NK-92 treated with Interleukin-12 subunit alpha and Interleukin-12 subunit beta, amount 100 ng/mL, for 24 hours (cell line): Measurements from ENCODE around the gene EMP1.

Source experiments
- DNase-seq: peaks from one replicate; lab custom pipeline; 2025; lab: John Stamatoyannopoulos, UW

EMP1 gene

GRCh38 chr12:13223941-13224340, 27.4 kb downstream of the EMP1 start:
- DNase-seq = no peak

DNA sequence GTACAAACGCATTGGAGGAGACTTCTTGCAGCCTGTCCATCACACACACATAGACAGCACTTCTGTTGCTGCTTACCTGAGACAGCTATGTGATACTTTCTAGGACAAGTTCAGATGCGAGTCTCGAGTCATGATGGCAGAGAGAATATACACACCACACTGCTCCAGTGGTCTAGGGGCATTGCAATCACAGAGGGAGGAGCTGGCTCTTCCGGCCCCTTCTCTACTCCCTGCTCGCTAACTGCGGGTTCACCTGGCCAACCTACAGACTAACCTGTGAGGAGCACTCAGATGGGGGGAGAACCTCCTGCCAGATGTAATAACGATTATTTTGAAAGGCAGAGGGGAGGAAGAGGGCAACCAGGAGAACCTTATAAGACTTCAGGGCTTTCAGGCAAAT, 30.7 kb downstream of the EMP1 start:
- DNase-seq = no peak

GRCh38 chr12:13228579-13228978, 32.1 kb downstream of the EMP1 start:
- DNase-seq = no peak

DNA sequence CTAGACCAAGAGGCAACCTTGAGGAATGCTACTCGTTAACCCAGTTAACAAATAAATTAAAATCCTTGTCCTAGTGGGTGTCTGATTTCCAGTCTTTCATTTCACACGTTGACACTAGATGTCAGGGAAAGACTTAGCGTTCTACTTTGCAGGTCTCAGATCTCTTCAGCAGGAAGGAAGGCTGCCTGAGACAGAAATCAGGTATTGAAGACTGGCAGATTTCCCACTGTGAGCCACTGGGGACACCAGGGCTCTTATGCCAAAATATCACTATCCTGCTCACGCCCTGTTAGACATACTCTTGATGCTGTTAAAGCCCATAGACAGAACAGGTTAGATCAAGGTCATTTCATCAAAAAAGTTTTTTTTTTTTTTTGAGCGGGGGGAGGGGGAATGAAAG, 33.0 kb downstream of the EMP1 start:
- no peak for DNase-seq

DNA sequence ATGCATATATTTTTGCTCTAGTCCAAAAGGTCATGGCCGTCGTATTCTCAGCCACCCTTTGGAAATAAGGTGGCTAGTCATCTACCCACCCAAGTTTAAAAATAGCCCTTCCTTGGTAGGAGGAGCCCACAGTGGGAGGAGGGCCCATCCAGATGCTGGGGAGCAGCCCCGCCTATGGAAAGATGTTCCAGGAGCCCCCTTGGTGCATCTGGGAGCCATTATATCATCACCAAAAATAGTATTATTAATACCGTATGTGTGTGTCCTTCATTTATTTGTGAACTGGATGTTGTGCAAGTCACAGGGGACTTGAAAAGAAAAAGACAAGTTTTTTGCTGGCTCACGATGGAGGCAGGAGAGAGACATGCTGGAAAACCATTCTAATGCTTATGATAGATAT, 34.0 kb downstream of the EMP1 start:
- DNase-seq = no peak

DNA sequence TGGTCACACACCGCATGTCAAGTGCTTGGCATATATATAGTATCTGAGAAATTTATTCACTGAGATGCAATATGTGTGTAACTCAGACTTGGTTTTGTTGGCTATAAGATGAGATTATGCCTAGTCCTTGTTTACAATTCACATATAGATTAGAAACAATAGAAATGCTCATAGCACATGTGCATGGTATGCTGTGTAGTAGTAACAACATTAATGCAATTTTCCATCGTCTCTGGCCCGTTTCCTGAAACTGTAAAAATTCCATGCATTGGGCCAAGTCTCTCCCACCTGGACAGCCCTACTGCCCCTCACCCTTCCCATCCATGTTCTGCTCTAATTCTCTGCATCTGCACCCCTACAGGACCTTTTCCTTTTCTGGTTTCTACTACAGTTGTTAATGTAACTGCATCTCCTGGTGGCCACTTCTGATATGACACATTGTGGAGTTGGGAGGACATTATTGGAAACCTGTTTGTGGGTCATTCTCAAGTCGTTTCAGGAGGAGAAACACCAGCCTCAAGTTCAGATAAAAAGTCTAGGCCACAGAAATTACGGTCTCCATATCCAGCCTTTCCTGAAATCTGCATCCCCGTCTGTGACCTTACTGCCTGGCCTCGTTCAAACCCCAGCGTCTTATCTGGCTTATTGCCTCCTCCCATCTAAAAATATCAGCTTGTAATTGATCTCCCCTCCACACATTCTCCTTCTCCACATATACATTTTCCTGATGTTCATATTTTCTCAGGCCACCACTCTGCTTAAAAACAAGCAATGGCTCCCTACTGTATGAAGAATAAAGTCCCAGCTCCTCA, 37.5 kb downstream of the EMP1 start:
- no peak for DNase-seq

- no peak for DNase-seq
Measured at GRCh38 chr12:13238204-13238603, 41.7 kb downstream of the EMP1 start.

GRCh38 chr12:13241833-13242488, 45.4 kb downstream of the EMP1 start:
- no peak for DNase-seq

- DNase-seq = no peak
Measured at GRCh38 chr12:13242936-13243335, 46.4 kb downstream of the EMP1 start.

DNA sequence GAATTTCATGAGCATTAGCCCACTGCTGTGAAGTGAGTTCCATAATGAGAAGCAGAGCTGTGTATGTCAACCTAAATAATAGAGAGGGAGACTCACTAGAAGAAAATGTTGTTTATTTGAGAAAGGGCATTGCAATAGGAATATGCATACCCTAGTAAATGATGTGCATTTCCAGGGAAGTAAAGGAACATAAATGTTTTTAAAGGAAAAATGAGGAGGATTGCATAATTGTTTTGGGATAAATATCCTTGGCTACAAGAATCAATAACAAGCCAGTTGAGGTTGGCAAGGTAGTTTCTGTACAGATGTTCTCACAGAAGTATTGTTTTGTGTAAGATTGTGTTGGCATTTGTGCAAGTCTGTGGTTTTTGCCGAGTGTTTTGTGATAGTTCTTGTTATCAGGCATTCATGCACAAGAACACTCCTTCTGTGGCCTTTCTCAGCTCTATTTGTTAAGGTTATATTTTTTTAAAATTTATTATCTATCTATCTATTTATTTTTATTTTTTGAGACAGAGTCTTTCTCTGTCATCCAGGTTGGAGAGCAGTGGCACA, 47.1 kb downstream of the EMP1 start:
- no peak for DNase-seq

DNA sequence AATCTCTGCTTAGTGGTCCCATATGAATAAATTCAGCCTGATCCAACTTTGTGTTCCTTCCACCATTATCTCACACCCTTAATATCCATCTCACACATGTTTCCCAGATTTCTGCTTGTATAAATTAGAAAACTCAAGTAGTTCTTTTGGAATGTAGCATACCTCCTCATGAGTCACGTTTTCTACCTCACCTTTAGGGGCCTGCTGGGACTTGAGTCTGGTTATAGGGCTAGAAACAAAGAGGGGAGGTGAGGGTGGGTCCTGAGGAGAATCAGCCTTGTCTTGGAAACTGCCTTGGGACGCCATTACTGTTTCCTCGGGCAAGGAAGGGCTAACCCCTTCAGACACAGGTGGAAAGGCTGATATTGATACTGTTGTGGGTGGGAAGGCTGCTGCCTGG, 51.1 kb downstream of the EMP1 start:
- no peak for DNase-seq

DNA sequence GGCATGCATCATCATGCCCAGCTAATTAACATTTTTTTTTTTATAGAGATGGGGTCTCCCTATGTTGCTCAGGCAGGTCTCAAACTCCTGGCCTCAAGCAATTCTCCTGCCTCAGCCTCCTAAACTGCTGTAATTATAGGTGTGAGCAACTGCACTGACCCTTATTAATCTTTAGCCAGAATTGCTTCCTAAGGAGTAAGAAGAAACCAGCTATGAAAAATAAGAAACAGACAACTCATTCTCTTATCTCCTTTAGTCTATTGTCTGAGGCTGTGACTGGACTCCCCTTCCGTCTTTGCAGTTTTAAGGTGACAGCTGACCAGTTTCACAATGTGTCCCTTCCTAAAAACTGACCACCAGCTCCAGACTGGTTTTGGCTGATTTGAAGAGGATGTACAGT, 52.4 kb downstream of the EMP1 start:
- no peak for DNase-seq

DNA sequence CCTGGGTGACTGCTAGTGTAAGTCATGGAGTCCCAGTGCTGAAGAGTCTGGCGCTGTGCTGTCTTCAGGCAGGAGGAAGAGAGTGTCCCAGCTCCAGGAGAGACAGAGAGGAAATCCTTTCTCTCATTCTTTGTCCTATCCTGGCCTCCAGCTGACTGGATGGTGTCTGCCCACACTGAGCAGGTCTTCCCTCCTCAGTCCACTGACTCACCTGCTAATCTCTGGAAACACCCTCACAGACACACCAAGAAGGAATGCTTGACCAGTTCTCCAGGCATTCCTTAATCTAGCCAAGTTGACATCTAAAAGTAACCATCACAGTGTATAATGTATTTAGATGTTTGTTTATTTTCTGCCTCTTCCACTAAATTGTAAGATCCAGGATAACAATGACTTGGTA, 53.9 kb downstream of the EMP1 start:
- no peak for DNase-seq

DNA sequence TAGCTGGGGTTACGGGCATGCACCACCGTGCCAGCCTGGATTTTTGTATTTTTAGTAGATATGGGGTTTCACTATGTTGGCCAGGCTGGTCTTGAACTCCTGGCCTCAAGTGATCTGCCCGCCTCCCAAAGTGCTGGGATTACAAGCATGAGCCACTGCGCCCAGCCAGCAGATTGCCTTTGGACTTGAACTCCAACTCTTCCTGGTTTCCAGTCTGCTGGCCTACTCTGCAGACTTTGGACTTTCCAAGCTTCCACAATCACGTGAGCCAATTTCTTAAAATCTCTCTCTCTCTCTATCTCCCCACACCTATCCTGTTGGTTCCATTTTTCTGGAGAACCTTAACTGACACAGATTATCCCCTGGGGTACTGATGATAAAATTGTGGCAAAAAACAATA, 55.0 kb downstream of the EMP1 start:
- DNase-seq = no peak

GRCh38 chr12:13252024-13252423, 55.5 kb downstream of the EMP1 start:
- no peak for DNase-seq

DNA sequence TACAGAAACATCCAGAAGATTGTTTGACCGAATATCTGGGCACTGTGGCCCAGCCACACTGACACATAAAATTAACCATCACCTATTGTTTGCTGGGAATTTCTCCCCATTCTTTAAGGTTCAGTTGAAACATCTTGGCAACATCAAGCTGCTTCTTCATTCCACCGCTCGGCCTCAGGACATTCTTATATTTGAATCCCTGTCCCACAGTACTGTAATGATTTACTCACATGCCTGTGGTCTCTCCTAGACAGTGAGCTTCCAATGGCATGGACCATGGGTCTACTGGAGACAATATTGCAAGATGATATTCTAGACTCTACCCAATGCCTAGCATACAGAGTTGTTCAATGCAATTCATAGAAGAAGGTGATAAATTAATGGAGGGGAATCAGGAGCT, 56.1 kb downstream of the EMP1 start:
- DNase-seq = no peak

DNA sequence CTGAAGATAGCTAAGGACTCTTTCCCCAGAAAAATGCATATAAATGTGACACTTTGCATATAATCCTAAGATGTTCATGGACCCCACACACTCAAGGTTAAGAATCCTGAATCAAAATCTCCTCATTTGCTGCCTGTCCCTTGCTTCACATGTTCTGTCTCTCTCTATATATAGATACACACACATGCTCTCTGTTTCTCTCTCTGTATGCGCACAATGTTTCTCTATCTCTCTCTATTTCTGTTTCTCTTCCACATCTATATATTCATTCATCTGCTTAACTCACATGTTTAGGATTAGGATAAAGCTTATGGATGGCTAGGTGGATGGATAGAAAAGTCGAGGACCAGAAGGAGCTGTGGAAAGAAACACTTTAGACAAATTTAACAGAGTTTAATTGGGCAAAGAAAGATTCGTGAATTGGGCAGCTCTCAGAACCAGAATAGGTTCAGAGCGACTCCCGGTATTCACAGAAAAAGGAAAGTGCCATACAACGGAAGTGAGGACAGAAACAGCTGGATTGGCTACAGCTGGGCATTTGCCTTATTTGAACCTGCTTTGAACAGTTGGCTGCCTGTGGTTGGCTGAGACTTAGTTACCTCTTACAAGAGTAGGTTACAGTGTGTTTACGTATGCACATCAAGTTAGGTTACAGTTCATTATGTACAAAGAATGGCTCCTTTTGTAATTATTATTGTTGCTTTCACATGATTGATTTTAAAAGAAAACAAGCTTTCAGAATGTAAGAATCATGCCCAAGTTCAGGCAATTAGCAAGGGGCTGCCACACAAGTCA, 57.6 kb downstream of the EMP1 start:
- DNase-seq = no peak

DNA sequence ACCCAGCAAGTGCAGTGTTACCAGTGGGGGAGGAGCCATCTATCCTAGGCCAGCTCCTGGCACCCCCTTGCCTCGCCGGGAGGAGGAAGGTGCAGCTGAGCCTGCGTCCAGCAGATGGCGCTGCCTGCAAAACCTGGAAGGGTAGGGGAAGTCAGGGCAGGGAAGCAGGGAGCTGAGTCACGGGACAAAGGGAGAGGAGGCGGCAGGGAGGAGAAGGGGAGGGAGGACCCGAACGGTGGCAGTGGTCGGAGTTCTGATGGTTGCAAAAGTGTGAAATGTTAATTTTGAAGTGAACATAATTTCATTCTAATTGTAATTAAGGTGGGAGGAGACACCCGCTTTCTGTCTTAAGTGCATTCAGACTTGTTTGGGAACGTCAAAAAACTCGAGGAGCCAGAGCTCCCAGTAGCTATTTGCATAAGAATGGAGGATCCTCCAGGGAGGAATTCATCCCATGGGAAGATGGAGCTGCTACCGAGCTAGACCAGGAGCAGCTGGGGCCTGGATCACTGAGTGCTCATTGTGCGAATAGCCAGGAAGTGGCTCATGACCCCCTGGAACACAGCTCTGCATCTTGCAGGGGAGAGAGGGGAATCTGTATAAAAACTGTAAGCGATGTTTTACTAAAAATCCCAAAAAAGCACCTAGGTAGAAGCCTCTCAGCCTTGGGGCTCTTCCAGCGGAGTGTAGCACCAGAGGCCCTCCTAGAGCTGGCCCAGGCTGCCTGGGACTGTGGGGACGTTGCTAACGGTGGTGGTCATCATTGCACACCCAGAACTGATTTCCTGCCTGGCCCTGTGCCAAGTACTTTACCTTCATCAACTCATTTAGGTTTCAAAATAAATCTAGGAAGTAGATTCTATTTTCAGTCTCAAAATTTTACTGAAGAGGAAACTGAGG, 59.5 kb downstream of the EMP1 start:
- peak; percentile 36 for DNase-seq

GRCh38 chr12:13256692-13257045, 60.1 kb downstream of the EMP1 start:
- no peak for DNase-seq

DNA sequence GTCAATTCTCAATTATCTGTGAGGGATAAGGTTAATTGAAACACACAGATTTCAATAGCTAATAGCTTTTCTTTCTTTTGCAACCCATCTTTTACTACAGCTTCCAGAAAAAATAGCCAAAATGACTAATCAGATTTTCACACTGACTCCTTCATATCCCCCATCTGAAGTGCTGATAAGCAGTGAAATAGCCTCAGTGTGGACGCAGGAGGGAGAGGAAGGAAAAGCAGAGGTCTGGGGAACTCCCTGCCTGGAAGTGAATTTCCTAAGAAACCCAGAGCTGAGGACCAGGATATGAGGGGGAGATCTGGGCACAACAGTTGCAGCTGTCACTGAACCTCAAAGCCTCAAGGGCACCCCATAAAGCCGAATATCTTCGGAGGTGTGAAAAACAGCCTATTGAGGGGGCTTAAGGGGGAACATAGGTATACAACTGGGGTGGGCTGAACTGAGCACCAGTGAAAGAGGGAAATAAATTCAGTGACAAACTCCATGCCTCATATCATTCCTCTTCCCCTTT, 60.9 kb downstream of the EMP1 start:
- no peak for DNase-seq

DNA sequence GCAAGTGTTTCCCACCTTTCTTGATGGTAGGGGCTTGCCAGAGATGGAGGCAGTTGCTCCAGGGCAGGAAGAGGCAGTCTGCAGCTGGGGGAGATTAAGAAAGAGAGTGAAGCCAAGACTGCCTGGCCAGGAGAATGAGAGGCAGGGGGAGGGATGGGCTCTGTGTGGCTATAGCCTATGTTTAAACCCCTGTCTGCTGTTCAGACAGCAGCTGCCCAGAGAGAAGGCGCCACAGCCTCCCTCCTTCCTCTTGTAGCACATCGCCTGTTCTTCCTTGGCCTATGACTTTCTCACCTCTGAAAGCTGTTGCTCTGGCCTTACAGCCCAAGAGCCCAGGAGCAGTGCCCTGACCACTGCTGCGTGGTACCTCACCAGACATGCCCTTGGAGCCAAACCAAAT, 61.7 kb downstream of the EMP1 start:
- no peak for DNase-seq

GRCh38 chr12:13258717-13259119, 62.2 kb downstream of the EMP1 start:
- DNase-seq = no peak
